ENCODE results near the gene WDR48.

GRCh38 chr3:39136533-39137434, 85.0 kb downstream of the WDR48 start:
- TF ChIP-seq, protein P1, sequence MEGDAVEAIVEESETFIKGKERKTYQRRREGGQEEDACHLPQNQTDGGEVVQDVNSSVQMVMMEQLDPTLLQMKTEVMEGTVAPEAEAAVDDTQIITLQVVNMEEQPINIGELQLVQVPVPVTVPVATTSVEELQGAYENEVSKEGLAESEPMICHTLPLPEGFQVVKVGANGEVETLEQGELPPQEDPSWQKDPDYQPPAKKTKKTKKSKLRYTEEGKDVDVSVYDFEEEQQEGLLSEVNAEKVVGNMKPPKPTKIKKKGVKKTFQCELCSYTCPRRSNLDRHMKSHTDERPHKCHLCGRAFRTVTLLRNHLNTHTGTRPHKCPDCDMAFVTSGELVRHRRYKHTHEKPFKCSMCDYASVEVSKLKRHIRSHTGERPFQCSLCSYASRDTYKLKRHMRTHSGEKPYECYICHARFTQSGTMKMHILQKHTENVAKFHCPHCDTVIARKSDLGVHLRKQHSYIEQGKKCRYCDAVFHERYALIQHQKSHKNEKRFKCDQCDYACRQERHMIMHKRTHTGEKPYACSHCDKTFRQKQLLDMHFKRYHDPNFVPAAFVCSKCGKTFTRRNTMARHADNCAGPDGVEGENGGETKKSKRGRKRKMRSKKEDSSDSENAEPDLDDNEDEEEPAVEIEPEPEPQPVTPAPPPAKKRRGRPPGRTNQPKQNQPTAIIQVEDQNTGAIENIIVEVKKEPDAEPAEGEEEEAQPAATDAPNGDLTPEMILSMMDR (IDR thresholded peaks at IDR 0.05), result no peak
- no peak for TF ChIP-seq POLR2A (IDR thresholded peaks at IDR 0.05)

Measured in lower leg skin (tissue), 3 donors.